Head of caudate nucleus (tissue), 42 donors: ENCODE data around the gene KPNA2.
"Not testable (repeated sequence)": the region's sequence is repeated elsewhere in the genome, so short reads cannot be mapped to it uniquely, and the experiment has no call there.

Experiments
- DNase-seq, 42 donors: peaks; one replicate each; pipeline versions ENCODE4 v3.0.0 to v3.0.0-alpha.2; 2020 to 2021; ENCODE audit warnings: mixed read lengths in 7 of 42
- intact Hi-C: fragments of 100-400 bp; cut with DNase I; formaldehyde crosslinking; loops from one replicate; pipeline ENCODE4 v1.15.0; 2022

KPNA2 gene

DNA sequence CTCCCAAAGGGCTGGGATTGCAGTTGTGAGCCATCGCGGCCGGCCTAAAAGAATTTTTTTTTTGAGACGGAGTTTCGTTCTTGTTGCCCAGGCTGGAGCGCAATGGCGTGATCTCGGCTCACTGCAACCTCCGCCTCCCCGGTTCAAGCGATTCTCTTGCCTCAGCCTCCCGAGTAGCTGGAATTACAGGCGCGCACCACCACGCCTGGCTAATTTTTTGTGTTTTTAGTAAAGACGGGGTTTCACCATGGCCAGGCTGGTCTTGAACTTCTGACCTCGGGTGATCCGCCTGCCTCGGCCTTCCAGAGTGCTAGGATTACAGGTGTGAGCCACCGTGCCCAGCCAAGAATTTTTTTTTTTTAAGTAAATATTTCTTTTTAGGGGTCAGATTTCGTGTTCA lies 17.0 kb upstream of the KPNA2 start:
- intact Hi-C loops: loop anchor here (2.0 kb wide), 1 partner anchor 26 kb away; no protein-coding TSS in a partner anchor
- DNase-seq: peak in 1 of 42 donors; percentile 7

GRCh38 chr17:68019336-68019674 lies 16.2 kb upstream of the KPNA2 start:
- DNase-seq: peak in 5 of 42 donors; percentile 10 to 45 (median 16)
- intact Hi-C loops: loop anchor here (2.0 kb wide), 1 partner anchor 27 kb away; no protein-coding TSS in a partner anchor

GRCh38 chr17:68019675-68020408 lies 15.7 kb upstream of the KPNA2 start:
- DNase-seq: peak; percentile 90 to 99 (median 97)
- intact Hi-C loops: loop anchor here (2.0 kb wide), 1 partner anchor 27 kb away; no protein-coding TSS in a partner anchor

DNA sequence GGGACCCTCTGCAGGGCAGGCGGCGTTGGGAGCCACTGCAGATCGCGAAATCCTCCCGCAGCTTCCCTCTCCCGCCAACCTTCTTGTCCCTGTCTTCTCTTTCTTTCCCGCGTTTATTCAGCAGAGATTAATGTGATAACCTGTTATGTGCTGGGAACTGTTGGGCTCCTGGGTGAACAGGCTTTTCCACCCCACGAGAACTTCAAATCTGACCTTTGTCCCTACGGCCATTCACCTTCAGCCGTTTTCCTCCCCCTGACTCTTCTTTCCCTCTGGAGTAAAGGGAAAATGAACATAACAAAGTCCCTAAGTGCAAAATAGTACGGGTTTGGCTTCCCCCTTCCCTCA lies 15.2 kb upstream of the KPNA2 start:
- intact Hi-C loops: no loop called here
- peak in 2 of 42 donors; percentile 21 to 23 for DNase-seq

GRCh38 chr17:68020791-68021190 lies 14.7 kb upstream of the KPNA2 start:
- DNase-seq, intact Hi-C loops: not testable (repeated sequence)

- intact Hi-C loops: no loop called here
- no peak for DNase-seq
Measured at GRCh38 chr17:68021963-68022362, 13.6 kb upstream of the KPNA2 start.

GRCh38 chr17:68022547-68022946 lies 13.0 kb upstream of the KPNA2 start:
- intact Hi-C loops, DNase-seq: not testable (repeated sequence)

DNA sequence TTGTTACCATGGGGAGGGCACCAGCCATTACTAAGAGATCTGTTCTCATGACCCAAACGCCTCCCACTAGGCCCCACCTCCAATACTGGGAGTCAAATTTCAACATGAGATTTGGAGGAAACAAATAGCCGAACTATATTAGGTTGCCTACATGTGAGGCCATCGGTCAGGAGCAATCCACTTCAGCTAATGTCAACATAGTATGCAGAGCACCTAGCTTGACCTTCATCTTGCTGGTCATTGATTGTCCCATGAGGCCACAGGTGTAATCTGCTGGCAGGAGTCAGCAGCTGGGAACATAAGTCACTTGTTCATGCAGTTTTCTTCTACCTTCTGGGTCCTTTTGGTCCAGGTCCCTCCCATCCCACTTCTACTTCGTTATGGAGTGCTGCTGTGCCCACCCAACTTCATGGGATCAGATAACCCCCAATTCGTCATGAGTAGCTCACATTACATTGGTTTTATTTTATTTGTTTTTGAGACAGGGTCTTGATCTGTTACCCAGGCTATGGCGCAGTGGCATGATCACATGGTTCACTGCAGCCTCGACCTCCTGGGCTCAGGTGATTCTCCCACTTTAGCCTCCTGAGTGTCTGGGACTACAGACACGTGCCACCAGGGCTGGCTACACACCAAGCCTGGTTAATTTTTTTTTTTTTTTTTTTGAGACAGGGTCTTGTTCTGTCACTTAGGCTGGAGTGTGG lies 5.9 kb upstream of the KPNA2 start:
- intact Hi-C loops: no loop called here
- DNase-seq: no peak

DNA sequence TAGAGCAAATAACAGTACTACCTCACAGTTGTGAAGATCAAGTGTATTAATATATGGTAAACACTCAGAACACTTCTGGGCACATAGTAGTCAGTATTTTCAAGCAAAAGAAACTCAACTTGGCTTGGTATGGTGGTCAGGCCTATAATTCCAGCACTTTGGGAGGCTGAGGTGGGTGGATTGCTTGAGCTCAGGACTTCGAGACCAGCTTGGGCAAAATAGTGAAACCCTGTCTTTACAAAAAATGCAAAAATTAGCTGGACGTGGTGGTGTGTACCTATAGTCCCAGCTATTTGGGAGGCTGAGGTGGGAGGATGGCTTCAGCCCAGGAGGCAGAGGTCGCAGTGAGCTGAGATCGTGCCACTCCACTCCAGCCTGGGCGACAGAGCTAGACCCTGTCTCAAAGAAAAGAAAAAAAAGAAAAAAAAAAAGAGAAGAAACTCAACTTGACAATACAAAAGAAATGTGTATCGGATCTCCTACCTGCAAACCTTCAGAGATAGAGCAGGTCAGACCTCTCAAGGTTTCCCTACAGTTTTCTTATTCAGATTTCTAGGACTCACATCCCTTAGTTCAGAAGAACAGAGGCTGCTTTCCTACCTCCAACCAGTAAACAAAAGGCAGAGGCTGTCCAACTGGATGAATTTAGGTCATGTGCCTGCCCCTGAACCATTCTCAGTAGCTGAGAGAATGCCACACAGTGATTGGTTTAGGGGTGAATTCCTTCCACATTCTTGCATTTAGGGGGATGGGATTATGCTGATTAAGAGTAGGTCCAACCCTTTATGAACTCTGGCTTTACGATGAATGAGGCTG lies 1.7 kb upstream of the KPNA2 start:
- peak in 1 of 42 donors; percentile 8 for DNase-seq
- intact Hi-C loops: no loop called here

DNA sequence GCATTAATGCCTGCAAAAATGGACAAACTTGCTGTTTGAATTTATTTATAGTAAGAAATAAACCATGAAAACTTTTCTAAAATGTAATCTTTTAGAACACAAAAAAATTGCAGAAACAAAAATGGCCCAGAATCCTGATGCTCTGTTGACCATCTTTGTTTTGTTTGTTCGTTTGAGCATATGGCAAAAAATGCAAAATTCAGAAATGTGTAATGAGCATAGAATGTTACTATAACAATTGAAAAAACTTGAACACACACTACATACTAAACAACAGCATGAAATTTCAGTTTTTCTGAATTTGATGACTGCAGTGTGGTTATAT lies 1.1 kb upstream of the KPNA2 start:
- intact Hi-C loops: no loop called here
- DNase-seq: no peak

- intact Hi-C loops: no loop called here
- peak; percentile 89 to 98 (median 95) for DNase-seq
Measured at GRCh38 chr17:68035131-68035522, 408 bp upstream of the KPNA2 start.

DNA sequence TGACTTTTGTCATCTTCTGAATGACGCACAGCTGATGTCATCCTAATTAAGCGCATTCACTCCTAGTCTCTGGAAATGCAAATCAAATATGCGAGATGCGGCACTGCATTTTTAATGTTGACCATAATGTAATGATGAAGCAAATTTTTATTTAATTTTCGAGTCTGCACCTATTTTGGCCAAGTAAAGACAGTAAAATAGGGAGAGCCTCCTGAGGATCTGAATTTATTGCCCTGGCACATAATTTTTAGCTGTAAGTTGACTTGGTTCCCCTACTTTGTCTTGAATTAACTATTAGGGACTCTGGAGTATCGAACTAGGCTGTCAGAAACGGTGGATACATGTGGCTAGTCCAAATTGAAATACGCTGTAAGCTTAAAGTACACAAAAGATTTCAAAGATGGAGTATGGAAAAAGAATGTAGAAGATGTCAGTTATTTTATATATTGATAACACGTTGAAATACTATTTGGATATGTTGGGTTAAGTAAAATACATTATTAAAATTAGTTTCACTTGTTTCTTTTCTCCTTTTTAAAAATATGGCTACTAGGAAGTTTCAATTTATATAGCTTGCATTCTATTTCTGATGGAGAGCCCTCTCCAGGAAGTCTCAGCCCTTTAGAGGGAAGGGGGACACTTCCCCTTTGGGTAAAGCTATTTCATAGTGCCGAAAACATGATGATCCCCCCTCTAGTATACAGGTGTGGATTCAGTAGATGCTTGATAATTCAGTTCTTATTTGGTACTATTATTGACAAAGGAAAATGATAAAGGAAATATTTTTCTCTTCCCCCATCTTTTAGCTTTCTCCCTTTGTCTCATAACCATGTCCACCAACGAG lies 991 bp downstream of the KPNA2 start:
- DNase-seq: no peak
- intact Hi-C loops: no loop called here

DNA sequence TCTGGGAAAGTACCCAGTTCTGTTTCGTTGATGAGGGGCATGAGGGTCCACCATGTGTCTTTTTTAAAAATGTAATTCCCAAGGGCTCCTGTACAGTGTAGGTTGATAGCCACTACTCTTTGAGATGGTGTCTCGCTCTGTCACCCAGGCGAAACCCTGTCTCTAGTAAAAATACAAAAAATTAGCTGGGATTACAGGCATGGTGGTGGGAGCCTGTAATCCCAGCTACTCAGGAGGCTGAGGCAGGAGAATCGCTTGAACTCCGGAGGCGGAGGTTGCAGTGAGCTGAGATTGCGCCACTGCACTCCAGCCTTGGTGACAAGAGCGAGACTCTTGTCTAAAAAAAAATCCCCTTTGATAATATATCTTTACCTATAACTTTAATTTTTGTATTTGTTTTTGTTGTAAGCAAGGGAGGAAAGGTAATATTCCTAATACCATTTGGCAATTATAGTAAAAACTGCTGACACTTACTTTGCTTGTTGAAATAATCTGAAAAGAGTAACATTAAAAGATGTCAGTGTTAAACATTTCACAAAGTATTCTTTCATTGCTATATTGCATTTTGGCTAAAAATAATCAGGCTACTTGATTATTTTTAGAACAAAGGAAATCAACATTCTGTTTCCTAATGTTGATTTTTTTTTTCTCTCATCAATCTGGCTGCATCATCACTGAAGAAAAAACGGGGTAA lies 11.8 kb downstream of the KPNA2 start:
- intact Hi-C loops: no loop called here
- DNase-seq: no peak

GRCh38 chr17:68047890-68048542 lies 12.5 kb downstream of the KPNA2 start:
- intact Hi-C loops: not testable (repeated sequence)
- DNase-seq: peak in 14 of 42 donors; percentile 1 to 47 (median 19)

DNA sequence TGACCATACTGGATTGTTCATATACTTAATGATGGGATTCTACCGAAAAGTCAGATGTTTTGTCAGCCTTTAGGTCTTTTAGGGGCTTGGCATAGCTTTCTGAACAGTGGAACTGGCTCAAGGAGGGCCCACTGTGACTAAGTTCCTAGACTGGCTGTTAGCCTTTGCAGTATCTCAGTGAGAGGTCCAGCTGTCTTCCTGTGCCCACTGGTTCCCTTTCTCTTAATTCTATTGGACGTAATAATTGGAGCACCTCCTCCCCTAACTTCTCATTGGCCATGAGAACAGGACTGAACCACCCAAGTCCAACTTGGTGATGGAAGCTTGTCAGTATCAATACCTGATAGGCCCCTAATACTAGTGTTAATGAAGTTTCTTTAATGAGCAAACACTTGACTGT lies 13.5 kb downstream of the KPNA2 start:
- intact Hi-C loops: no loop called here

GRCh38 chr17:68049812-68050437 lies 14.4 kb downstream of the KPNA2 start:
- intact Hi-C loops, DNase-seq: not testable (repeated sequence)

More for the DNA sequence above, 13.5 kb downstream of the KPNA2 start:
- DNase-seq: no peak
